Stimulated activated naive CD8-positive, alpha-beta T cell treated with anti-CD3 and anti-CD28 coated beads, Interleukin-15, Interleukin-2, amounts not matched to agents 100 U/mL and 50 U/mL, for 24 hours (primary cell): ENCODE data around the gene CXCL6.

Experiments
- ATAC-seq: fragments of 150-1000 bp; cut with Tn5 transposase; one replicate; pipeline ENCODE4 v1.10.0; 2021
- DNase-seq: peaks from one replicate; pipeline ENCODE4 v3.0.0; 2021

Gene CXCL6

GRCh38 chr4:73868206-73869129 is 32.0 kb downstream of the CXCL6 start:
- no peak for ATAC-seq

GRCh38 chr4:73869130-73870055 is 32.9 kb downstream of the CXCL6 start, which contains the start of gene CXCL1:
Gene CXCL1 (plus strand): TSS chr4:73869393. CDS start chr4:73869471, 78 bp downstream.
- ATAC-seq, result peak; percentile 19
- DNase-seq, result no peak

More at GRCh38 chr4:73868206-73869129, 32.0 kb downstream of the CXCL6 start:
- DNase-seq, result no peak

- ATAC-seq (no peak), DNase-seq (no peak)
Measured at GRCh38 chr4:73870260-73870659, 33.8 kb downstream of the CXCL6 start.

GRCh38 chr4:73870768-73871167 is 34.3 kb downstream of the CXCL6 start:
- ATAC-seq, result no peak
- no peak for DNase-seq

- ATAC-seq, result no peak
- no peak for DNase-seq
Measured at GRCh38 chr4:73871511-73872310, 35.2 kb downstream of the CXCL6 start.

- ATAC-seq (no peak), DNase-seq (no peak)
Measured at GRCh38 chr4:73872316-73873108, 36.0 kb downstream of the CXCL6 start.

- no peak for DNase-seq
- no peak for ATAC-seq
Measured at GRCh38 chr4:73874386-73874785, 37.9 kb downstream of the CXCL6 start.

- no peak for DNase-seq
- ATAC-seq, result no peak
Measured at GRCh38 chr4:73875401-73875800, 38.9 kb downstream of the CXCL6 start.

GRCh38 chr4:73883306-73883705 is 46.8 kb downstream of the CXCL6 start:
- DNase-seq, result no peak
- no peak for ATAC-seq

- DNase-seq, result no peak
Measured at GRCh38 chr4:73885574-73886267, 49.2 kb downstream of the CXCL6 start.

More at GRCh38 chr4:73885574-73886267, 49.2 kb downstream of the CXCL6 start:
- ATAC-seq, result no peak
